T1000 (cell line): ENCODE measurements around the gene SBSN.
"Not testable (repeated sequence)": the region's sequence is repeated elsewhere in the genome, so short reads cannot be mapped to it uniquely, and the experiment has no call there.

ENCODE experiments used
- DNase-seq: peaks from one replicate; lab custom pipeline; 2025; ENCODE audit warnings: mixed read lengths; lab: John Stamatoyannopoulos, UW

The SBSN gene

GRCh38 chr19:35508129-35508528, 20.0 kb downstream of the SBSN start:
- DNase-seq: no peak

- no peak for DNase-seq
Observed at GRCh38 chr19:35507561-35507960, 20.6 kb downstream of the SBSN start.

GRCh38 chr19:35506011-35506410, 22.1 kb downstream of the SBSN start:
- no peak for DNase-seq

GRCh38 chr19:35502751-35503150, 25.4 kb downstream of the SBSN start:
- DNase-seq: no peak

- no peak for DNase-seq
Observed at GRCh38 chr19:35501684-35502083, 26.4 kb downstream of the SBSN start.

GRCh38 chr19:35500611-35501010, 27.5 kb downstream of the SBSN start:
- no peak for DNase-seq

GRCh38 chr19:35498984-35499527, 29.1 kb downstream of the SBSN start:
- DNase-seq: no peak

- no peak for DNase-seq
Observed at GRCh38 chr19:35498220-35498619, 29.9 kb downstream of the SBSN start.

GRCh38 chr19:35497406-35497805, 30.7 kb downstream of the SBSN start:
- DNase-seq: no peak

GRCh38 chr19:35495107-35496064, 32.7 kb downstream of the SBSN start:
- DNase-seq: no peak

GRCh38 chr19:35493971-35494370, 34.1 kb downstream of the SBSN start:
- no peak for DNase-seq

GRCh38 chr19:35491836-35492360, 36.2 kb downstream of the SBSN start:
- DNase-seq: no peak

GRCh38 chr19:35490364-35490763, 37.7 kb downstream of the SBSN start, which contains the start of gene KRTDAP:
Gene KRTDAP, minus strand, starts transcription at chr19:35490464. Its CDS starts 22 bp downstream, at chr19:35490442.
- DNase-seq: no peak

- no peak for DNase-seq
Observed at GRCh38 chr19:35488677-35489076, 39.4 kb downstream of the SBSN start.

- no peak for DNase-seq
Observed at GRCh38 chr19:35487656-35488182, 40.4 kb downstream of the SBSN start.

- no peak for DNase-seq
Observed at GRCh38 chr19:35486268-35486708, 41.8 kb downstream of the SBSN start.

GRCh38 chr19:35484252-35485036, 43.7 kb downstream of the SBSN start:
- no peak for DNase-seq

GRCh38 chr19:35483089-35483488, 45.0 kb downstream of the SBSN start:
- no peak for DNase-seq

- DNase-seq: no peak
Observed at GRCh38 chr19:35478794-35479677, 49.1 kb downstream of the SBSN start.

GRCh38 chr19:35476149-35476548, 52.0 kb downstream of the SBSN start:
- DNase-seq: no peak

GRCh38 chr19:35474594-35474993, 53.5 kb downstream of the SBSN start:
- DNase-seq: not testable (repeated sequence)
